Activated CD4-positive, alpha-beta T cell treated with anti-CD3 and anti-CD28 coated beads, Interleukin-2, amount 10 ng/mL, durations not matched to agents 24 days and 14 days (primary cell): ENCODE measurements around the gene RAB10. TPM values are rescaled to one million over a fixed set of nuclear protein-coding genes. Genes with fewer than 3 reads are reported as not detected.

Experiments
- DNase-seq: peaks from one replicate; pipeline ENCODE4 v3.0.0; 2022
- H3K27ac Mint-ChIP-seq: one replicate; pipeline ENCODE4 v1.8.0; 2022; ENCODE audit warnings: mild to moderate bottlenecking, mixed read lengths
- H3K27me3 Mint-ChIP-seq: one replicate; pipeline ENCODE4 v1.8.0; 2022; ENCODE audit warnings: mixed read lengths
- H3K36me3 Mint-ChIP-seq: one replicate; pipeline ENCODE4 v1.8.0; 2022; ENCODE audit warnings: low read depth, mild to moderate bottlenecking, mixed read lengths
- H3K4me1 Mint-ChIP-seq: one replicate; pipeline ENCODE4 v1.8.0; 2021; ENCODE audit warnings: mixed read lengths
- H3K4me3 Mint-ChIP-seq: one replicate; pipeline ENCODE4 v1.8.0; 2022; ENCODE audit warnings: mild to moderate bottlenecking, moderate library complexity, mixed read lengths
- H3K9me3 Mint-ChIP-seq: one replicate; pipeline ENCODE4 v1.8.0; 2021; ENCODE audit warnings: mixed read lengths
- intact Hi-C: fragments of 100-400 bp; cut with micrococcal nuclease; formaldehyde crosslinking; loops from one replicate; pipeline ENCODE4 v1.15.1; 2023
- total RNA-seq: library from RNA; stranded (reverse); gene quantifications from 2 replicates; pipeline ENCODE4 v1.2.3, GENCODE V29; 2022

The RAB10 gene
- total RNA-seq, 1 donor from 2014 or later = 133 TPM

- DNase-seq = no peak
- peaks cover 34% of the 10 kb centered on the region for H3K36me3 Mint-ChIP-seq
- no peaks in the 10 kb centered on the region for H3K27me3 Mint-ChIP-seq
- peak overlapping the region; percentile 49 for H3K27ac Mint-ChIP-seq
- intact Hi-C loops = no loop called here
- no peaks in the 10 kb centered on the region for H3K9me3 Mint-ChIP-seq
- peaks cover 8% of the 10 kb centered on the region for H3K4me1 Mint-ChIP-seq
- H3K4me3 Mint-ChIP-seq = no peak overlapping the region
Observed at GRCh38 chr2:26112201-26112600, 78.3 kb downstream of the RAB10 start.

GRCh38 chr2:26114151-26114550 is 80.3 kb downstream of the RAB10 start:
- peaks cover 5% of the 10 kb centered on the region for H3K4me1 Mint-ChIP-seq
- H3K9me3 Mint-ChIP-seq = no peaks in the 10 kb centered on the region
- DNase-seq = no peak
- H3K4me3 Mint-ChIP-seq = no peak overlapping the region
- H3K27me3 Mint-ChIP-seq = no peaks in the 10 kb centered on the region
- intact Hi-C loops = no loop called here
- peaks cover 32% of the 10 kb centered on the region for H3K36me3 Mint-ChIP-seq
- H3K27ac Mint-ChIP-seq = no peak overlapping the region

GRCh38 chr2:26118682-26119081 is 84.8 kb downstream of the RAB10 start:
- Mint-ChIP-seq H3K27me3 (no peaks in the 10 kb centered on the region), H3K4me3 (no peak overlapping the region), H3K4me1 (peaks cover 7% of the 10 kb centered on the region), H3K27ac (no peak overlapping the region), H3K9me3 (no peaks in the 10 kb centered on the region), H3K36me3 (peaks cover 14% of the 10 kb centered on the region)
- intact Hi-C loops = no loop called here
- no peak for DNase-seq

- intact Hi-C loops = no loop called here
- no peak for DNase-seq
- peaks cover 7% of the 10 kb centered on the region for H3K4me1 Mint-ChIP-seq
- H3K27ac Mint-ChIP-seq = no peak overlapping the region
- no peaks in the 10 kb centered on the region for H3K9me3 Mint-ChIP-seq
- H3K4me3 Mint-ChIP-seq = no peak overlapping the region
- no peaks in the 10 kb centered on the region for H3K27me3 Mint-ChIP-seq
- H3K36me3 Mint-ChIP-seq = peaks cover 10% of the 10 kb centered on the region
Observed at GRCh38 chr2:26119521-26119920, 85.6 kb downstream of the RAB10 start.

GRCh38 chr2:26122630-26123029 is 88.7 kb downstream of the RAB10 start:
- DNase-seq = no peak
- intact Hi-C loops = no loop called here
- Mint-ChIP-seq H3K27ac (no peak overlapping the region), H3K4me1 (peaks cover 7% of the 10 kb centered on the region), H3K27me3 (no peaks in the 10 kb centered on the region), H3K9me3 (no peaks in the 10 kb centered on the region), H3K4me3 (no peak overlapping the region), H3K36me3 (peaks cover 8% of the 10 kb centered on the region)

- no peak for DNase-seq
- intact Hi-C loops = no loop called here
- peak overlapping the region; percentile 3 for H3K27ac Mint-ChIP-seq
- no peak overlapping the region for H3K4me3 Mint-ChIP-seq
- H3K27me3 Mint-ChIP-seq = no peaks in the 10 kb centered on the region
- peaks cover 7% of the 10 kb centered on the region for H3K4me1 Mint-ChIP-seq
- peaks cover 11% of the 10 kb centered on the region for H3K36me3 Mint-ChIP-seq
- no peaks in the 10 kb centered on the region for H3K9me3 Mint-ChIP-seq
Observed at GRCh38 chr2:26123426-26123825, 89.5 kb downstream of the RAB10 start.

- intact Hi-C loops = no loop called here
- H3K4me3 Mint-ChIP-seq = no peak overlapping the region
- H3K9me3 Mint-ChIP-seq = no peaks in the 10 kb centered on the region
- no peaks in the 10 kb centered on the region for H3K27me3 Mint-ChIP-seq
- H3K36me3 Mint-ChIP-seq = peaks cover 21% of the 10 kb centered on the region
- DNase-seq = no peak
- H3K4me1 Mint-ChIP-seq = peaks cover 18% of the 10 kb centered on the region
- no peak overlapping the region for H3K27ac Mint-ChIP-seq
Observed at GRCh38 chr2:26126074-26126473, 92.2 kb downstream of the RAB10 start.

GRCh38 chr2:26128176-26128575 is 94.3 kb downstream of the RAB10 start:
- H3K27me3 Mint-ChIP-seq = no peaks in the 10 kb centered on the region
- no peak overlapping the region for H3K27ac Mint-ChIP-seq
- H3K4me1 Mint-ChIP-seq = peaks cover 22% of the 10 kb centered on the region
- intact Hi-C loops = no loop called here
- no peaks in the 10 kb centered on the region for H3K9me3 Mint-ChIP-seq
- H3K4me3 Mint-ChIP-seq = no peak overlapping the region
- DNase-seq = no peak
- peaks cover 22% of the 10 kb centered on the region for H3K36me3 Mint-ChIP-seq

GRCh38 chr2:26130763-26131162 is 96.9 kb downstream of the RAB10 start:
- Mint-ChIP-seq H3K4me1 (peaks cover 16% of the 10 kb centered on the region), H3K4me3 (no peak overlapping the region), H3K9me3 (no peaks in the 10 kb centered on the region), H3K36me3 (peaks cover 33% of the 10 kb centered on the region), H3K27me3 (no peaks in the 10 kb centered on the region), H3K27ac (peak overlapping the region; percentile 29)
- DNase-seq = no peak
- intact Hi-C loops = no loop called here

- no peak for DNase-seq
- Mint-ChIP-seq H3K27ac (no peak overlapping the region), H3K4me3 (no peak overlapping the region), H3K4me1 (peaks cover 5% of the 10 kb centered on the region), H3K9me3 (no peaks in the 10 kb centered on the region), H3K36me3 (peaks cover 20% of the 10 kb centered on the region), H3K27me3 (no peaks in the 10 kb centered on the region)
- intact Hi-C loops = no loop called here
Observed at GRCh38 chr2:26136451-26136850, 102.6 kb downstream of the RAB10 start.

GRCh38 chr2:26139269-26140183 is 105.6 kb downstream of the RAB10 start:
- no peak overlapping the region for H3K4me3 Mint-ChIP-seq
- peaks cover 2% of the 10 kb centered on the region for H3K4me1 Mint-ChIP-seq
- H3K9me3 Mint-ChIP-seq = no peaks in the 10 kb centered on the region
- H3K27ac Mint-ChIP-seq = no peak overlapping the region
- intact Hi-C loops = no loop called here
- peaks cover 12% of the 10 kb centered on the region for H3K36me3 Mint-ChIP-seq
- DNase-seq = no peak
- H3K27me3 Mint-ChIP-seq = no peaks in the 10 kb centered on the region

GRCh38 chr2:26141145-26141769 is 107.4 kb downstream of the RAB10 start:
- no peak overlapping the region for H3K4me3 Mint-ChIP-seq
- H3K36me3 Mint-ChIP-seq = no peaks in the 10 kb centered on the region
- no peak for DNase-seq
- H3K27me3 Mint-ChIP-seq = no peaks in the 10 kb centered on the region
- H3K4me1 Mint-ChIP-seq = peaks cover 3% of the 10 kb centered on the region
- intact Hi-C loops = no loop called here
- H3K9me3 Mint-ChIP-seq = no peaks in the 10 kb centered on the region
- no peak overlapping the region for H3K27ac Mint-ChIP-seq

- H3K4me1 Mint-ChIP-seq = peaks cover 3% of the 10 kb centered on the region
- no peak overlapping the region for H3K27ac Mint-ChIP-seq
- intact Hi-C loops = loop anchor here (2.0 kb wide), 1 partner anchor 291 kb away; no protein-coding TSS in a partner anchor
- no peaks in the 10 kb centered on the region for H3K36me3 Mint-ChIP-seq
- peaks cover 4% of the 10 kb centered on the region for H3K27me3 Mint-ChIP-seq
- no peaks in the 10 kb centered on the region for H3K9me3 Mint-ChIP-seq
- H3K4me3 Mint-ChIP-seq = no peak overlapping the region
- no peak for DNase-seq
Observed at GRCh38 chr2:26144031-26144430, 110.1 kb downstream of the RAB10 start.

GRCh38 chr2:26144953-26145680 is 111.2 kb downstream of the RAB10 start:
- Mint-ChIP-seq H3K27ac (no peak overlapping the region), H3K27me3 (peaks cover 9% of the 10 kb centered on the region), H3K9me3 (no peaks in the 10 kb centered on the region), H3K4me3 (no peak overlapping the region), H3K36me3 (no peaks in the 10 kb centered on the region), H3K4me1 (peaks cover 3% of the 10 kb centered on the region)
- intact Hi-C loops = loop anchor here (1.0 to 2.0 kb wide), 4 partner anchors 57 to 292 kb away; no protein-coding TSS in a partner anchor
- peak; percentile 89 for DNase-seq
